ENCODE data around the gene BRD9. TPM values are rescaled to one million over a fixed set of nuclear protein-coding genes. Genes with fewer than 3 reads are reported as not detected.

The BRD9 gene
- total and polyA plus RNA-seq, 9 of the 15 experiments (the other 6 are each of a cell fraction or from before 2014, with no cell fraction given) = 2.4 to 68.7 (median 44.9) TPM

DNA sequence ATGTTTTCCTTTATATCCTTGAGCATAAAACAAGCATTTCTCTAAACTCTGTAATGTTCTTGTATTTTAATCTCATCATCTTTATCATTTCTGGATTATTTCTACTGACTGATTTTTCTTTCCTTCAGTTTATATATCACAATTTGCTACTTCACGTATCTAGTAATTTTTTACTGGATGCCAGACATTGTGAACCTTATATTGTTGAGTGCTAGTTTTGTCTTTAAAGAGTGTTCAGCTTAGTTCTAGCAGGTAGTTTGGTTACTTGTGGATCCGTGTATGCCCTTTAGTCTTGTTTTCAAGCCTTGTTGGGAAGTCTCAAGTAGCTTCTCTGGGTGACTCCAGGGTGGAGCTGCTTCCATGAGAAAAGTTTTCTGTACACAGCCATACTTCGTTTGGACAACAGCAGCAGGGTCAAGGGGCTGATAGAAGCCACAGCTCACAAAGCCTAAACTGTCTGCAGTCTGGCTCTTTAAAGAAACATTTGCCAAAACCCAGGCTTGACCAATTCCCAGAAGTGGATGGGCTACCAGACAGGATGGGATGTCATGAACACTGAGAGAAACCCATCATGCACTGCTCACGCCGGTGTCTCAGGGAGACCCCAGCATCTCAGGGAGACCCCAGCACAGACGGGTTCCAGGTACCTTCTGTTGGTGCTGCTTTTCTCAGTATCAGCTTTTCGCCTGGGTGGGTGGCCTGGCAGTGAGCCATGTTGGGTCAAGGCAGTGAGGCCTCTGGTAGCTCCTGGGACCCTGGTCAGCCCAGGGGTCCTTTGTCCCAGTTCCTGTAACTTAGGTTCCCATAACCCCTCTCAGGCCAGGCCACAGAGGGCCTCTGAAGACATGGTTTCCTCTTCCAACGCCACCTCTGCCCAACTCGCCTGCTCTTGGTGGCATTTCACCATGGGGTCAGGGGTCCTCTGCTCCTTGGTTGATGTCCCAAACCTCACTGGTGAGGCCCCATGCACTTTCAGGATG is 29.1 kb upstream of the BRD9 start:
- Histone ChIP-seq H3K4me2 (ENCODE audit: insufficient read depth, low read length) (no peak overlapping the region), H4K20me1 (replicated peaks; ENCODE audit: control insufficient read depth, insufficient read depth, low read length) (no peaks in the 10 kb centered on the region; the same call in 1 of the 2 replicates), H3K79me2 (ENCODE audit: control insufficient read depth, insufficient read depth, low read length) (no peaks in the 10 kb centered on the region), H3K27me3 (ENCODE audit: control insufficient read depth in 2 of 2, insufficient read depth in 2 of 2, low read length in 2 of 2) (no peaks in the 10 kb centered on the region), H3K9ac (ENCODE audit: insufficient read depth in 1 of 2, low read depth in 2 of 2, low read length in 2 of 2) (no peak overlapping the region), H3K36me3 (ENCODE audit: control insufficient read depth, insufficient read depth, low read length) (peaks cover 29% of the 10 kb centered on the region; the same call in 2 of the 3 replicates), H2AFZ (ENCODE audit: low read depth, low read length) (no peak overlapping the region), H3K9me1 (ENCODE audit: control insufficient read depth, insufficient read depth, low read length) (peaks cover 5% of the 10 kb centered on the region), H3K4me3 (no peak overlapping the region), H3K27ac (ENCODE audit: extremely low read depth, low read depth, low read length) (no peak overlapping the region), H3K9me3 (replicated peaks; ENCODE audit: control insufficient read depth, insufficient read depth, low read depth, low read length) (no peaks in the 10 kb centered on the region), H3K4me1 (replicated peaks in 1 of 2; ENCODE audit: control insufficient read depth in 2 of 2, insufficient read depth in 2 of 2, low read length in 2 of 2) (peaks cover 7 to 14% of the 10 kb centered on the region in 2 experiments; a peak in 3 of 5 replicates)
- BruUV-seq (replicated peaks) = no TSS peak
- no peak for TF ChIP-seq ZBED1 (IDR thresholded peaks at IDR 0.05)
- intact Hi-C loops (cut with micrococcal nuclease) (loop anchor here (2.0 to 5.0 kb wide), 2 partner anchors 61 to 89 kb away; no protein-coding TSS in a partner anchor), in situ Hi-C loops (cut with MboI) (no loop called here)
- POLR2A ChIA-PET = interaction anchor here (0.7 kb wide), 2 partner anchors 10 to 14 kb away, joined by 3 to 4 read pairs; no protein-coding TSS in a partner anchor
- CTCF ChIA-PET (ENCODE audit: low intra/inter-chr PET ratio) = no interaction called here
- WGBS (ENCODE audit: insufficient coverage, low coverage, missing lambda C conversion rate) = 60% methylated on average over 9 of the region's 9 CpGs
- FAIRE-seq (peak; percentile 72), DNase-seq (ENCODE audit: extremely low read depth in 1 of 4, low spot score in 3 of 4) (no peak), ATAC-seq (no peak)

- peaks cover 43% of the 10 kb centered on the region; the same call in 2 of the 3 replicates for H3K36me3 ChIP-seq (ENCODE audit: control insufficient read depth, insufficient read depth, low read length)
- no TSS peak for BruUV-seq (replicated peaks)
- in situ Hi-C loops (cut with MboI) (no loop called here), intact Hi-C loops (cut with micrococcal nuclease) (loop anchor here (5.0 kb wide), 1 partner anchor 62 kb away; no protein-coding TSS in a partner anchor)
- DNase-seq (ENCODE audit: extremely low read depth in 1 of 4, low spot score in 3 of 4) = no peak
- no peak overlapping the region for H3K4me3 ChIP-seq
- H4K20me1 ChIP-seq (replicated peaks; ENCODE audit: control insufficient read depth, insufficient read depth, low read length) = no peaks in the 10 kb centered on the region; the same call in 1 of the 2 replicates
- peaks cover 5% of the 10 kb centered on the region for H3K9me1 ChIP-seq (ENCODE audit: control insufficient read depth, insufficient read depth, low read length)
- no peak overlapping the region for H3K4me2 ChIP-seq (ENCODE audit: insufficient read depth, low read length)
- TF ChIP-seq NELFE (IDR thresholded peaks at IDR 0.05; ENCODE audit: insufficient read depth, insufficient read length) = no peak
- TF ChIP-seq PHB2 (IDR thresholded peaks at IDR 0.05; ENCODE audit: low read depth) = no peak
- no peak for TF ChIP-seq ZNF133 (CRISPR knock-in tag; IDR thresholded peaks at IDR 0.05)
- no peak for TF ChIP-seq ZNF699 (CRISPR knock-in tag; IDR thresholded peaks at IDR 0.05; ENCODE audit: insufficient replicate concordance)
- no peak for TF ChIP-seq MIER1 (IDR thresholded peaks at IDR 0.05; ENCODE audit: low read depth)
- no peak for TF ChIP-seq HLTF (IDR thresholded peaks at IDR 0.05)
- TF ChIP-seq PHF8 (IDR thresholded peaks at IDR 0.05; ENCODE audit: borderline replicate concordance, low read length) = no peak
- H3K79me2 ChIP-seq (ENCODE audit: control insufficient read depth, insufficient read depth, low read length) = no peaks in the 10 kb centered on the region
- H3K4me1 ChIP-seq (replicated peaks in 1 of 2; ENCODE audit: control insufficient read depth in 2 of 2, insufficient read depth in 2 of 2, low read length in 2 of 2) = peaks cover 7 to 19% of the 10 kb centered on the region in 2 experiments; a peak in 3 of 5 replicates
- no peaks in the 10 kb centered on the region for H3K27me3 ChIP-seq (ENCODE audit: control insufficient read depth in 2 of 2, insufficient read depth in 2 of 2, low read length in 2 of 2)
- H3K27ac ChIP-seq (ENCODE audit: extremely low read depth, low read depth, low read length) = no peak overlapping the region
- ChIA-PET POLR2A (interaction anchor here (0.6 to 1.6 kb wide), 4 partner anchors 12 to 377 kb away, joined by 3 read pairs; no protein-coding TSS in a partner anchor), CTCF (ENCODE audit: low intra/inter-chr PET ratio) (no interaction called here)
- 77% methylated on average over 7 of the region's 7 CpGs for WGBS (ENCODE audit: insufficient coverage, low coverage, missing lambda C conversion rate)
- ATAC-seq = no peak
- H2AFZ ChIP-seq (ENCODE audit: low read depth, low read length) = no peak overlapping the region
- H3K9ac ChIP-seq (ENCODE audit: insufficient read depth in 1 of 2, low read depth in 2 of 2, low read length in 2 of 2) = no peak overlapping the region
- no peaks in the 10 kb centered on the region for H3K9me3 ChIP-seq (replicated peaks; ENCODE audit: control insufficient read depth, insufficient read depth, low read depth, low read length)
- no peak for FAIRE-seq
Measured at GRCh38 chr5:920321-920720, 27.7 kb upstream of the BRD9 start.

Measured in K562 (cell line).